ENCODE results near the gene PTPN4. TPM values are rescaled to one million over a fixed set of nuclear protein-coding genes. Genes with fewer than 3 reads are reported as not detected.

Gene PTPN4
- total RNA-seq, 2 experiments from 2014 or later: 49.3 to 50.6 TPM

- Histone ChIP-seq H3K9me2 (ENCODE audit: insufficient read depth, low read length) (no peaks in the 10 kb centered on the region), H3K4me1 (ENCODE audit: insufficient read depth, low read length, poor library complexity, severe bottlenecking) (peaks cover 5% of the 10 kb centered on the region), H3K4me3 (ENCODE audit: low read depth, low read length, poor library complexity, severe bottlenecking) (no peak overlapping the region), H3K4me2 (ENCODE audit: low read length) (0 out of 2 replicates have a peak overlapping the region, but pooled peaks have one; percentile 12), H3K79me2 (ENCODE audit: insufficient read depth, low read depth, low read length) (no peaks in the 10 kb centered on the region), H4K20me1 (ENCODE audit: insufficient read depth, low read length) (no peaks in the 10 kb centered on the region; the same call in 1 of the 2 replicates), H2AFZ (ENCODE audit: low read length) (no peak overlapping the region), H3K27ac (ENCODE audit: low read depth, low read length, poor library complexity, severe bottlenecking) (no peak overlapping the region), H3K9me3 (ENCODE audit: low read length) (no peaks in the 10 kb centered on the region), H3K36me3 (ENCODE audit: insufficient read depth, low read length) (no peaks in the 10 kb centered on the region)
- ChIA-PET CTCF (ENCODE audit: unreplicated experiment) (no interaction called here), POLR2A (interaction anchor here (0.6 kb wide), 2 partner anchors 88 to 441 kb away, joined by 3 to 5 read pairs; no protein-coding TSS in a partner anchor)
- BruUV-seq (replicated peaks): no TSS peak
- DNase-seq (ENCODE audit: low spot score): peak; percentile 6
- intact Hi-C loops (cut with micrococcal nuclease; ENCODE audit: unreplicated experiment): no loop called here
- TF ChIP-seq CTCF (conservative IDR thresholded peaks at IDR 0.05; ENCODE audit: low read length) (no peak), EZH2phosphoT487 (IDR thresholded peaks at IDR 0.05; ENCODE audit: borderline replicate concordance, low read depth, low read length) (no peak)
Observed at GRCh38 chr2:119879502-119879901, 119.8 kb downstream of the PTPN4 start.

GRCh38 chr2:119888680-119889079, 129.0 kb downstream of the PTPN4 start:
- no peak for TF ChIP-seq CTCF (conservative IDR thresholded peaks at IDR 0.05; ENCODE audit: low read length)
- intact Hi-C loops (cut with micrococcal nuclease; ENCODE audit: unreplicated experiment): no loop called here
- POLR2A ChIA-PET: no interaction called here
- Histone ChIP-seq H3K9me2 (ENCODE audit: insufficient read depth, low read length) (no peaks in the 10 kb centered on the region), H2AFZ (ENCODE audit: low read length) (no peak overlapping the region), H3K79me2 (ENCODE audit: insufficient read depth, low read depth, low read length) (no peaks in the 10 kb centered on the region), H3K36me3 (ENCODE audit: insufficient read depth, low read length) (peaks cover 24% of the 10 kb centered on the region), H3K4me3 (ENCODE audit: low read depth, low read length, poor library complexity, severe bottlenecking) (no peak overlapping the region), H3K9me3 (ENCODE audit: low read length) (peaks cover 20% of the 10 kb centered on the region; the same call in 1 of the 2 replicates), H3K4me1 (ENCODE audit: insufficient read depth, low read length, poor library complexity, severe bottlenecking) (no peaks in the 10 kb centered on the region), H3K4me2 (ENCODE audit: low read length) (no peak overlapping the region), H3K27ac (ENCODE audit: low read depth, low read length, poor library complexity, severe bottlenecking) (no peak overlapping the region), H4K20me1 (ENCODE audit: insufficient read depth, low read length) (no peaks in the 10 kb centered on the region)
- no peak for DNase-seq (ENCODE audit: low spot score)
- CTCF ChIA-PET (ENCODE audit: unreplicated experiment): no interaction called here
- BruUV-seq (replicated peaks): no TSS peak

GRCh38 chr2:119897736-119898395, 138.1 kb downstream of the PTPN4 start:
- Histone ChIP-seq H3K27ac (ENCODE audit: low read depth, low read length, poor library complexity, severe bottlenecking) (no peak overlapping the region), H2AFZ (ENCODE audit: low read length) (no peak overlapping the region), H3K9me3 (ENCODE audit: low read length) (no peaks in the 10 kb centered on the region), H3K4me2 (ENCODE audit: low read length) (no peak overlapping the region), H3K9me2 (ENCODE audit: insufficient read depth, low read length) (no peaks in the 10 kb centered on the region), H3K36me3 (ENCODE audit: insufficient read depth, low read length) (peaks cover 20% of the 10 kb centered on the region), H3K4me1 (ENCODE audit: insufficient read depth, low read length, poor library complexity, severe bottlenecking) (no peaks in the 10 kb centered on the region), H3K4me3 (ENCODE audit: low read depth, low read length, poor library complexity, severe bottlenecking) (no peak overlapping the region), H4K20me1 (ENCODE audit: insufficient read depth, low read length) (no peaks in the 10 kb centered on the region), H3K79me2 (ENCODE audit: insufficient read depth, low read depth, low read length) (no peaks in the 10 kb centered on the region)
- DNase-seq (ENCODE audit: low spot score): no peak
- POLR2A ChIA-PET: interaction anchor here (0.6 to 1.5 kb wide), 3 partner anchors 10 to 35 kb away, joined by 3 read pairs; no protein-coding TSS in a partner anchor
- no peak for TF ChIP-seq EZH2phosphoT487 (IDR thresholded peaks at IDR 0.05; ENCODE audit: borderline replicate concordance, low read depth, low read length)
- no peak for TF ChIP-seq CTCF (conservative IDR thresholded peaks at IDR 0.05; ENCODE audit: low read length)
- BruUV-seq (replicated peaks): no TSS peak
- intact Hi-C loops (cut with micrococcal nuclease; ENCODE audit: unreplicated experiment): no loop called here
- CTCF ChIA-PET (ENCODE audit: unreplicated experiment): no interaction called here

All from OCI-LY7 (cell line).